Pancreas (tissue), 10 donors: Measurements from ENCODE around the gene CHI3L2. TPM values are rescaled to one million over a fixed set of nuclear protein-coding genes. Genes with fewer than 3 reads are reported as not detected.

Experiments
- ATAC-seq, 4 donors: fragments of 200-7000 bp; cut with Tn5 transposase; one replicate each; pipeline versions ENCODE4 v1.8.0 to v1.9.1; 2020; ENCODE audit warnings: mild to moderate bottlenecking in 4 of 4, moderate library complexity in 4 of 4
- DNase-seq, 6 donors: peaks; one replicate each; pipeline ENCODE4 v3.0.0-alpha.2; 2020
- FAIRE-seq: peaks from 2 replicates; lab custom pipeline; 2012; peaks lifted over from hg19 to GRCh38; lab: Jason Lieb, UNC
- H3K27ac ChIP-seq, 4 donors: fragments of 200-600 bp; sonication (generic); 1 replicate in 3 of 4; 2 replicates in 1 of 4; pipeline versions ENCODE4 v1.5.0 to v1.8.0; 2020
- H3K27me3 ChIP-seq, 4 donors: fragments of 200-600 bp; one replicate each; pipeline ENCODE4 v1.8.0; 2021
- H3K36me3 ChIP-seq, 3 donors: fragments of 200-600 bp; sonication (generic) in 1 of 3; one replicate each; pipeline versions ENCODE4 v1.5.0 to v1.8.0; 2020 to 2021
- H3K4me1 ChIP-seq, 3 donors: fragments of 200-600 bp; one replicate each; pipeline ENCODE4 v1.8.0; 2021
- H3K4me3 ChIP-seq, 4 donors: fragments of 200-600 bp; sonication (generic) in 2 of 4; one replicate each; pipeline versions ENCODE4 v1.5.0 to v1.8.0; 2020 to 2021
- H3K9me3 ChIP-seq, 4 donors: fragments of 200-600 bp; one replicate each; pipeline ENCODE4 v1.8.0; 2021
- CTCF ChIP-seq, 4 donors: fragments of 200-600 bp; sonication (generic) in 3 of 4; IDR thresholded peaks; one replicate each; pipeline versions ENCODE4 v1.5.0 to v1.8.0; 2021; ENCODE audit warnings: antibody characterized with exemption in 4 of 4
- WGBS, 2 donors: extraction: QIAGEN DNeasy Blood & Tissue Kit; methylation state at CpG; one replicate each; pipeline ENCODE4 v1.1.7; 2013; 5-methylcytosine and 5-hydroxymethylcytosine counted together
- intact Hi-C, 3 donors: fragments of 100-400 bp; cut with DNase I; formaldehyde crosslinking; loops; one replicate each; pipeline versions ENCODE4 v1.11.1 to v1.14.2; 2022
- polyA plus RNA-seq, 2 donors: library from polyadenylated mRNA; stranded (reverse); fragments of 200-250 nt; gene quantifications; one replicate each; pipeline ENCODE4 v1.2.3, GENCODE V29; 2013
- total RNA-seq, 6 donors: library from RNA; stranded (reverse); fragmentation: NEBNext Ultra II Directional in 4 of 6; extraction: Animal tissue kit (Norgen Biotek cat#: 25700) in 4 of 6; gene quantifications; one replicate each; pipeline versions ENCODE4 v1.2.1 to v1.2.4, GENCODE V29; 2021 to 2023
- donor health status: healthy with polysubstance abuse.
- donor health status: DM: no; HTN: no; CAD: no; lungs with moderate emphysema.
- donor health status: DM: no; HTN: no; CAD: no.
- donor health status: control.
- donor health status: control.
- donor health status: Bipolar disorder and iron deficiency.
- donor health status: DM: yes; HTN: yes; CAD: no.
- donor health status: DM: no; HTN: no; CAD: no.
- donor health status: DM: no; HTN: no; CAD: no.
- donor health status: DM: yes; HTN: yes; CAD: no.

CHI3L2 gene
- total and polyA plus RNA-seq, 8 donors: 0.07 to 1.2 (median 0.66) TPM; not detected in 3

- 69 to 71% methylated on average over 4 of the region's 4 CpGs for WGBS, 2 donors
- no peaks in the 10 kb centered on the region for H3K36me3 ChIP-seq
- H3K27me3 ChIP-seq: peaks cover 0 to 27% (median 10%) of the 10 kb centered on the region in 4 donors
- intact Hi-C loops: no loop called here
- ATAC-seq (no peak), DNase-seq (no peak), FAIRE-seq (no peak)
- no peaks in the 10 kb centered on the region for H3K4me1 ChIP-seq
- no peak for TF ChIP-seq CTCF (IDR thresholded peaks at IDR 0.05)
- no peaks in the 10 kb centered on the region for H3K9me3 ChIP-seq
- H3K27ac ChIP-seq: no peak overlapping the region
- no peak overlapping the region for H3K4me3 ChIP-seq
These were observed 40.4 kb downstream of the CHI3L2 start for GRCh38 chr1:111267801-111268508.

GRCh38 chr1:111269825-111270406, 42.4 kb downstream of the CHI3L2 start:
- TF ChIP-seq CTCF (IDR thresholded peaks at IDR 0.05): no peak
- Histone ChIP-seq H3K9me3 (no peaks in the 10 kb centered on the region), H3K4me3 (no peak overlapping the region), H3K36me3 (no peaks in the 10 kb centered on the region), H3K27ac (no peak overlapping the region), H3K4me1 (no peaks in the 10 kb centered on the region), H3K27me3 (peaks cover 0 to 27% (median 10%) of the 10 kb centered on the region in 4 donors)
- no peak for FAIRE-seq
- ATAC-seq: no peak
- no peak for DNase-seq
- intact Hi-C loops: no loop called here
- 91 to 95% methylated on average over 4 of the region's 4 CpGs for whole genome bisulfite sequencing, 2 donors

GRCh38 chr1:111270771-111271463, 43.4 kb downstream of the CHI3L2 start:
- H3K4me3 ChIP-seq: no peak overlapping the region
- H3K27me3 ChIP-seq: peaks cover 0 to 27% (median 10%) of the 10 kb centered on the region in 4 donors
- no peak for ATAC-seq
- no peak overlapping the region for H3K27ac ChIP-seq
- no peaks in the 10 kb centered on the region for H3K36me3 ChIP-seq
- WGBS, 2 donors: 8 to 13% methylated on average over 40 of the region's 40 CpGs
- FAIRE-seq: no peak
- intact Hi-C loops: no loop called here
- H3K9me3 ChIP-seq: no peaks in the 10 kb centered on the region
- peak in 1 of 6 donors; percentile 60 for DNase-seq
- no peak for TF ChIP-seq CTCF (IDR thresholded peaks at IDR 0.05)
- no peaks in the 10 kb centered on the region for H3K4me1 ChIP-seq

GRCh38 chr1:111271464-111271801, 43.9 kb downstream of the CHI3L2 start:
- H3K4me1 ChIP-seq: no peaks in the 10 kb centered on the region
- no peak for TF ChIP-seq CTCF (IDR thresholded peaks at IDR 0.05)
- no peak overlapping the region for H3K27ac ChIP-seq
- WGBS, 2 donors: 9 to 23% methylated on average over 16 of the region's 16 CpGs
- ATAC-seq: no peak
- intact Hi-C loops: no loop called here
- peaks cover 0 to 27% (median 10%) of the 10 kb centered on the region in 4 donors for H3K27me3 ChIP-seq
- H3K36me3 ChIP-seq: no peaks in the 10 kb centered on the region
- no peak overlapping the region for H3K4me3 ChIP-seq
- DNase-seq: no peak
- no peak for FAIRE-seq
- no peaks in the 10 kb centered on the region for H3K9me3 ChIP-seq
